ENCODE data around the gene C2CD2. TPM values are rescaled to one million over a fixed set of nuclear protein-coding genes. Genes with fewer than 3 reads are reported as not detected.

C2CD2 gene
- total and polyA plus RNA-seq, 12 donors = 175 to 439 (median 284) TPM

DNA sequence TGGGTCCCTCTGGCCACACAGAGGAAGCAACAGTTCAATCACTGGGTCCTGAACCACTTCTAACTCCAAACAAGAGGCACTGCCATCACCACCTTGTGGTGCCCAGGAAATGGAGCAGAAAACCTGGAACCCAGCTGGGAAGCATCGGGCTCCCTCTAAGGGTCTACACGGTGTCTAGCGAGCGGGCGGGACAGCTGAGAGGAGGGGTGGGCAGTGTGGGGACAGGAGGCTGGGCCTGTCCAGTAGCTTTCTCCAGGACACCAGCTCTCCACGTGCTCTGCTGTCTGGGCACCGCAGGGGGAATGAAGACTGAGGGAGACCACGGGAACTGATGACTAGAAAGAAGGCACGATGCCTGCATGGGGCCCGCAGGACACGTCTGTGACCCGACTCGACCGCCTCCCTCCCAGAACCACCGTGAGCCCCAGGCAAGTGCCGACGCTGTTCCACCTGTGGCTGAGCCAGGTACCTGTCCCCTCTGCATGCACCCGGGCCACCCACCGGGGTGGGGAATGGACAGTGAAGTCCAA is 69.3 kb downstream of the C2CD2 start:
- TF ChIP-seq, protein P1, sequence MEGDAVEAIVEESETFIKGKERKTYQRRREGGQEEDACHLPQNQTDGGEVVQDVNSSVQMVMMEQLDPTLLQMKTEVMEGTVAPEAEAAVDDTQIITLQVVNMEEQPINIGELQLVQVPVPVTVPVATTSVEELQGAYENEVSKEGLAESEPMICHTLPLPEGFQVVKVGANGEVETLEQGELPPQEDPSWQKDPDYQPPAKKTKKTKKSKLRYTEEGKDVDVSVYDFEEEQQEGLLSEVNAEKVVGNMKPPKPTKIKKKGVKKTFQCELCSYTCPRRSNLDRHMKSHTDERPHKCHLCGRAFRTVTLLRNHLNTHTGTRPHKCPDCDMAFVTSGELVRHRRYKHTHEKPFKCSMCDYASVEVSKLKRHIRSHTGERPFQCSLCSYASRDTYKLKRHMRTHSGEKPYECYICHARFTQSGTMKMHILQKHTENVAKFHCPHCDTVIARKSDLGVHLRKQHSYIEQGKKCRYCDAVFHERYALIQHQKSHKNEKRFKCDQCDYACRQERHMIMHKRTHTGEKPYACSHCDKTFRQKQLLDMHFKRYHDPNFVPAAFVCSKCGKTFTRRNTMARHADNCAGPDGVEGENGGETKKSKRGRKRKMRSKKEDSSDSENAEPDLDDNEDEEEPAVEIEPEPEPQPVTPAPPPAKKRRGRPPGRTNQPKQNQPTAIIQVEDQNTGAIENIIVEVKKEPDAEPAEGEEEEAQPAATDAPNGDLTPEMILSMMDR (IDR thresholded peaks at IDR 0.05) = no peak
- no peak for TF ChIP-seq POLR2A (IDR thresholded peaks at IDR 0.05)
- intact Hi-C loops (cut with DNase I) = no loop called here
- Histone ChIP-seq H3K36me3 (replicated peaks in 1 of 2) (peaks cover 0 to 18% of the 10 kb centered on the region in 2 donors), H3K4me1 (replicated peaks in 1 of 2) (peaks cover 0 to 21% of the 10 kb centered on the region in 2 donors), H3K27me3 (no peaks in the 10 kb centered on the region), H3K9me3 (replicated peaks in 1 of 3) (no peaks in the 10 kb centered on the region), H3K4me3 (no peak overlapping the region), H3K27ac (peak overlapping the region in 2 of 5 donors; percentile 27 to 34)
- 88 to 91% (median 90%) methylated on average over 18 to 19 of the region's 19 CpGs for WGBS, 4 donors
- peak in 1 of 7 donors; percentile 40 for DNase-seq

DNA sequence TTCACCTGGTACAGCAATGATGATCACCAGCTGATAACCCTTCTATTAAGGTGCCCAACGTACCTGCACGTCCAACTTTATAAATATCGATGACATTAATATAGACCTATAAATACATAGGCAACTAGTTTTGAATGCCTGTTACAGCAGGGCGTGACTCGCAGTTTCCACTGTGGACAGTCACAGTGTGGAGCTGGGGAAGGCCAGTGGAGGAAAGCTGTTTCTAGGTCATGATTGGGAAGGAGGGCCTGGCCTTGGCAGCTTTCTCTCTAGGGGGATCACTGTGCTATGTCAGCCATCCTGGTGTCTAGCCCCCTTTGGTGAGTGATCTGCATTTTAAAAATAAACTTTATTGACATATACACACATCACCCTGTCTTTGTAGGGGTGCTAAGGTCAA is 70.2 kb downstream of the C2CD2 start:
- intact Hi-C loops (cut with DNase I) = no loop called here
- Histone ChIP-seq H3K9me3 (replicated peaks in 1 of 3) (no peaks in the 10 kb centered on the region), H3K27me3 (no peaks in the 10 kb centered on the region), H3K27ac (peak overlapping the region in 2 of 5 donors; percentile 27 to 52), H3K4me3 (no peak overlapping the region), H3K4me1 (replicated peaks in 1 of 2) (peaks cover 0 to 12% of the 10 kb centered on the region in 2 donors), H3K36me3 (replicated peaks in 1 of 2) (peaks cover 0 to 13% of the 10 kb centered on the region in 2 donors)
- DNase-seq = peak in 3 of 7 donors; percentile 39 to 72 (median 59)
- WGBS, 4 donors = 53 to 58% (median 54%) methylated on average over 5 of the region's 5 CpGs
- TF ChIP-seq, protein P1 (IDR thresholded peaks at IDR 0.05) = no peak
- TF ChIP-seq POLR2A (IDR thresholded peaks at IDR 0.05) = no peak

DNA sequence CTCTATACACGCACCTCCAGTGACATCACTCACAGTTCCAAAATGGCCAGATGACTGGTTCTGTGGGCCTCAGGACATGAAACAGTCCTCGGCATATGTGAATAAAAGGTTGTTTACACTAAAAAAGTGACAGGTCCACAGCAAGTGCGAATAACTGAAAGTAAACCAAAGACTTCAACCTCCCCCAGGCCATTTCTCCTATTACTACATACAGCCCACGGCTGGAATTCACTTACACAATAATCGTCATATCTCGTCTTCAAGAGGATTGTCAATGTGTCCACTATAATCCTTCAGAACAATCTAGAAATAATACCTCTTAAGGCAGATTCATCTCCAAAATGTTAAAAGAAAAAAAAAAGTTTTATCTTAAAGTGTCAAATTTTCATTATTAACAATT is 72.8 kb downstream of the C2CD2 start:
- WGBS, 4 donors = 88 to 92% (median 91%) methylated on average over 6 of the region's 6 CpGs
- Histone ChIP-seq H3K27me3 (no peaks in the 10 kb centered on the region), H3K36me3 (replicated peaks in 1 of 2) (no peaks in the 10 kb centered on the region), H3K4me1 (replicated peaks in 1 of 2) (peaks cover 6 to 16% of the 10 kb centered on the region in 2 donors), H3K9me3 (replicated peaks in 1 of 3) (no peaks in the 10 kb centered on the region), H3K4me3 (no peak overlapping the region), H3K27ac (no peak overlapping the region)
- TF ChIP-seq, protein P1 (IDR thresholded peaks at IDR 0.05) = no peak
- no peak for TF ChIP-seq POLR2A (IDR thresholded peaks at IDR 0.05)
- intact Hi-C loops (cut with DNase I) = no loop called here
- no peak for DNase-seq

DNA sequence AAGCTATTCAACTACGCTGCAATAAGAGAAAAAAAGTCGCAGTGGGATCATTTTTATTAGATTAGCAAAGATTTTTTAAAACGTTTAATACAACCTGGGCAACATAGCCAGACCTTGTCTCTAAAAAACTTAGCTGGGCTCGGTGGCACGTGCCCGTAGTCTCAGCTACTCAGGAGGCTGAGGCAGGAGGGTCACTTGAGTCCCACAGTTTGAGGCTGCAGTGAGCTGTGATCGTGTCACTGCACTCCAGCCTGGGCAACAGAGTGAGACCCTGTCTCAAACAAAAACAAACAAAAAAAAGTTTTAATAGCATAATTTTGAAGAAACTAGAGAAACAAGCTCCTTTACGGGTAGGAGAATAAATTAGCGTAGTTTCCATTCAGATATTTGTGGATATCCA is 73.7 kb downstream of the C2CD2 start:
- H3K27me3 ChIP-seq = no peaks in the 10 kb centered on the region
- intact Hi-C loops (cut with DNase I) = no loop called here
- peak overlapping the region in 1 of 4 donors; percentile 83 for H3K4me3 ChIP-seq
- no peaks in the 10 kb centered on the region for H3K9me3 ChIP-seq (replicated peaks in 1 of 3)
- no peak for DNase-seq
- TF ChIP-seq, protein P1 (IDR thresholded peaks at IDR 0.05) = no peak
- no peak for TF ChIP-seq POLR2A (IDR thresholded peaks at IDR 0.05)
- WGBS, 4 donors = 87 to 89% (median 88%) methylated on average over 9 of the region's 9 CpGs
- peak overlapping the region in 1 of 5 donors; percentile 92 for H3K27ac ChIP-seq
- H3K36me3 ChIP-seq (replicated peaks in 1 of 2) = no peaks in the 10 kb centered on the region
- H3K4me1 ChIP-seq (replicated peaks in 1 of 2) = peaks cover 6 to 16% of the 10 kb centered on the region in 2 donors

All from adrenal gland (tissue), 12 donors.